HG02852 (cell line): Measurements from ENCODE around the gene CPB2.

Experiments
- ATAC-seq: cut with Tn5 transposase; IDR thresholded peaks from one replicate; pipeline ENCODE4 v1.9.1; 2021; ENCODE audit warnings: mild to moderate bottlenecking, moderate library complexity; ENCODE audit not compliant: unreplicated experiment

The CPB2 gene

GRCh38 chr13:46104868-46105267 lies at the start of gene CPB2:
CPB2 (minus strand) TSS chr13:46105033; CDS start chr13:46105009, 24 bp downstream.
- no peak for ATAC-seq

- no peak for ATAC-seq
These were observed 49.4 kb upstream of the CPB2 start for GRCh38 chr13:46154136-46154801.

- no peak for ATAC-seq
These were observed 47.9 kb upstream of the CPB2 start for GRCh38 chr13:46152627-46153328.

GRCh38 chr13:46150134-46150693 lies 45.4 kb upstream of the CPB2 start:
- ATAC-seq, result no peak

GRCh38 chr13:46149272-46150133 lies 44.7 kb upstream of the CPB2 start:
- no peak for ATAC-seq

- no peak for ATAC-seq
These were observed 42.1 kb upstream of the CPB2 start for GRCh38 chr13:46146898-46147297.

GRCh38 chr13:46145950-46146349 lies 41.1 kb upstream of the CPB2 start:
- no peak for ATAC-seq

GRCh38 chr13:46145135-46145534 lies 40.3 kb upstream of the CPB2 start:
- ATAC-seq, result no peak

- no peak for ATAC-seq
These were observed 38.4 kb upstream of the CPB2 start for GRCh38 chr13:46143184-46143701.

GRCh38 chr13:46142776-46143175 lies 37.9 kb upstream of the CPB2 start:
- ATAC-seq, result no peak

- ATAC-seq, result no peak
These were observed 35.2 kb upstream of the CPB2 start for GRCh38 chr13:46140044-46140443.

- ATAC-seq, result no peak
These were observed 32.9 kb upstream of the CPB2 start for GRCh38 chr13:46137627-46138317.

GRCh38 chr13:46136688-46137087 lies 31.9 kb upstream of the CPB2 start:
- ATAC-seq, result no peak

GRCh38 chr13:46134961-46135522 lies 30.2 kb upstream of the CPB2 start:
- ATAC-seq, result no peak

GRCh38 chr13:46134494-46134893 lies 29.7 kb upstream of the CPB2 start:
- ATAC-seq, result no peak

- ATAC-seq, result no peak
These were observed 27.3 kb upstream of the CPB2 start for GRCh38 chr13:46132109-46132508.

- ATAC-seq, result no peak
These were observed 26.9 kb upstream of the CPB2 start for GRCh38 chr13:46131705-46132104.

- ATAC-seq, result no peak
These were observed 25.3 kb upstream of the CPB2 start for GRCh38 chr13:46129955-46130618.

- no peak for ATAC-seq
These were observed 24.3 kb upstream of the CPB2 start for GRCh38 chr13:46129124-46129523.
